H9 (cell line): ENCODE measurements around the gene COLQ. TPM values are rescaled to one million over a fixed set of nuclear protein-coding genes. Genes with fewer than 3 reads are reported as not detected.

Experiments used
- DNase-seq: peaks from one replicate; pipeline ENCODE4 v3.0.0-alpha.2; 2017
- H2AFZ ChIP-seq: one replicate; pipeline ENCODE4 v1.6.1; 2013; ENCODE audit warnings: mild to moderate bottlenecking, low read length, control low read depth, moderate library complexity
- H2AK5ac ChIP-seq: 2 replicates; pipeline ENCODE4 v1.6.1; 2013; ENCODE audit warnings: low read length, control low read depth, mixed read lengths; ENCODE audit not compliant: insufficient read length
- H2BK120ac ChIP-seq: one replicate; pipeline ENCODE4 v1.6.1; 2013; ENCODE audit warnings: low read depth, mild to moderate bottlenecking, low read length, control low read depth, inconsistent platforms; ENCODE audit not compliant: poor library complexity, severe bottlenecking
- H2BK12ac ChIP-seq: 2 replicates; pipeline ENCODE4 v1.6.1; 2013; ENCODE audit warnings: low read length, control low read depth, mixed read lengths, low read depth; ENCODE audit not compliant: insufficient read length
- H2BK15ac ChIP-seq: 2 replicates; pipeline ENCODE4 v1.6.1; 2013; ENCODE audit warnings: low read depth, low read length, control low read depth
- H2BK20ac ChIP-seq: one replicate; pipeline ENCODE4 v1.6.1; 2013; ENCODE audit warnings: low read depth, mild to moderate bottlenecking, low read length, control low read depth, inconsistent platforms; ENCODE audit not compliant: poor library complexity, severe bottlenecking
- H2BK5ac ChIP-seq: 2 replicates; pipeline ENCODE4 v1.6.1; 2013; ENCODE audit warnings: low read length, control low read depth, mixed read lengths; ENCODE audit not compliant: insufficient read length
- H3K14ac ChIP-seq: 2 replicates; pipeline ENCODE4 v1.6.1; 2013; ENCODE audit warnings: low read length, control low read depth; ENCODE audit not compliant: insufficient read depth
- H3K18ac ChIP-seq: 2 replicates; pipeline ENCODE4 v1.6.1; 2013; ENCODE audit warnings: low read depth, mild to moderate bottlenecking, mixed read lengths, low read length, control low read depth; ENCODE audit not compliant: insufficient read length
- H3K23ac ChIP-seq: 2 replicates; pipeline ENCODE4 v1.6.1; 2013; ENCODE audit warnings: low read length, control low read depth, mixed read lengths, low read depth; ENCODE audit not compliant: insufficient read length
- H3K23me2 ChIP-seq: 2 replicates; pipeline ENCODE4 v1.6.1; 2013; ENCODE audit warnings: low read depth, mild to moderate bottlenecking, mixed read lengths, low read length, control low read depth; ENCODE audit not compliant: insufficient read length, poor library complexity, severe bottlenecking
- H3K27ac ChIP-seq: 2 replicates; pipeline ENCODE4 v1.5.1; 2013; ENCODE audit warnings: low read length, control low read depth, mixed read lengths, low read depth; ENCODE audit not compliant: insufficient read length
- H3K27me3 ChIP-seq: 2 replicates; pipeline ENCODE4 v1.6.1; 2013; ENCODE audit warnings: low read length, control low read depth, inconsistent platforms; ENCODE audit not compliant: insufficient read depth
- H3K4ac ChIP-seq: 2 replicates; pipeline ENCODE4 v1.6.1; 2013; ENCODE audit warnings: low read depth, mild to moderate bottlenecking, control low read depth, inconsistent platforms, low read length, moderate library complexity
- H3K4me1 ChIP-seq: 2 replicates; pipeline ENCODE4 v1.6.1; 2013; ENCODE audit warnings: low read length, control low read depth, inconsistent platforms; ENCODE audit not compliant: insufficient read depth
- H3K4me2 ChIP-seq: 2 replicates; pipeline ENCODE4 v1.6.1; 2013; ENCODE audit warnings: low read length, control low read depth, mixed read lengths; ENCODE audit not compliant: insufficient read length, insufficient read depth
- H3K56ac ChIP-seq: 2 replicates; pipeline ENCODE4 v1.6.1; 2013; ENCODE audit warnings: low read depth, mild to moderate bottlenecking, mixed read lengths, low read length, control low read depth; ENCODE audit not compliant: insufficient read length
- H3K79me1 ChIP-seq: 2 replicates; pipeline ENCODE4 v1.6.1; 2013; ENCODE audit warnings: low read depth, mild to moderate bottlenecking, moderate library complexity, low read length, control low read depth, inconsistent platforms; ENCODE audit not compliant: insufficient read depth, poor library complexity, severe bottlenecking
- H3K79me2 ChIP-seq: 2 replicates; pipeline ENCODE4 v1.6.1; 2013; ENCODE audit warnings: low read length, control low read depth, inconsistent platforms; ENCODE audit not compliant: insufficient read depth
- H3K9ac ChIP-seq: 2 replicates; pipeline ENCODE4 v1.6.1; 2013; ENCODE audit warnings: low read length, control low read depth, mixed read lengths; ENCODE audit not compliant: insufficient read length; ENCODE audit errors: extremely low read depth
- H3K9me3 ChIP-seq: one replicate; pipeline ENCODE4 v1.6.1; 2013; ENCODE audit warnings: low read depth, low read length, inconsistent platforms; ENCODE audit not compliant: control insufficient read depth
- H3T11ph ChIP-seq: one replicate; pipeline ENCODE4 v1.6.1; 2013; ENCODE audit warnings: mild to moderate bottlenecking, low read length, control low read depth, inconsistent platforms
- H4K20me1 ChIP-seq: one replicate; pipeline ENCODE4 v1.6.1; 2013; ENCODE audit not compliant: control insufficient read depth, insufficient read length, insufficient read depth
- H4K5ac ChIP-seq: 2 replicates; pipeline ENCODE4 v1.6.1; 2013; ENCODE audit warnings: low read depth, mild to moderate bottlenecking, mixed read lengths, low read length, control low read depth; ENCODE audit not compliant: insufficient read length
- H4K8ac ChIP-seq: replicated peaks from 2 replicates; pipeline ENCODE4 v1.6.1; 2013; ENCODE audit warnings: low read length, control low read depth, mixed read lengths, low read depth; ENCODE audit not compliant: insufficient read length
- H4K91ac ChIP-seq: 2 replicates; pipeline ENCODE4 v1.6.1; 2013; ENCODE audit warnings: low read depth, mild to moderate bottlenecking, moderate library complexity, mixed read lengths, low read length, control low read depth; ENCODE audit not compliant: insufficient read length
- H3K27ac Mint-ChIP-seq, 3 experiments: 2 replicates in 2 of 3; 3 replicates in 1 of 3; pipeline ENCODE4 v1.8.0; 2020 to 2021; ENCODE audit warnings: mixed read lengths in 3 of 3, mild to moderate bottlenecking in 1 of 3, moderate library complexity in 1 of 3
- H3K27me3 Mint-ChIP-seq: 2 replicates; pipeline ENCODE4 v1.8.0; 2021; ENCODE audit warnings: low read depth, mild to moderate bottlenecking, moderate library complexity, mixed read lengths
- H3K36me3 Mint-ChIP-seq, 3 experiments: 2 replicates in 2 of 3; 3 replicates in 1 of 3; pipeline ENCODE4 v1.8.0; 2020 to 2021; ENCODE audit warnings: low read depth in 3 of 3, mixed read lengths in 3 of 3; ENCODE audit not compliant: insufficient read depth in 1 of 3
- H3K4me1 Mint-ChIP-seq, 2 experiments: 2 replicates each; pipeline ENCODE4 v1.8.0; 2020; ENCODE audit warnings: mixed read lengths in 2 of 2
- H3K4me3 Mint-ChIP-seq, 2 experiments: 2 replicates in 1 of 2; 3 replicates in 1 of 2; pipeline ENCODE4 v1.8.0; 2020 to 2021; ENCODE audit warnings: mild to moderate bottlenecking in 2 of 2, mixed read lengths in 2 of 2, moderate library complexity in 1 of 2
- H3K9me3 Mint-ChIP-seq, 2 experiments: 2 replicates in 1 of 2; 3 replicates in 1 of 2; pipeline ENCODE4 v1.8.0; 2020; ENCODE audit warnings: mild to moderate bottlenecking in 2 of 2, mixed read lengths in 2 of 2, moderate library complexity in 1 of 2
- WGBS: extraction: QIAGEN DNeasy Blood & Tissue Kit; methylation state at CpG from one replicate; pipeline ENCODE4 v1.1.7; 2013; ENCODE audit warnings: missing lambda C conversion rate, low lambda C conversion rate, mixed read lengths; ENCODE audit not compliant: insufficient read length; ENCODE audit errors: extremely low coverage; 5-methylcytosine and 5-hydroxymethylcytosine counted together
- total RNA-seq: library from RNA; stranded (reverse); gene quantifications from 2 replicates; pipeline ENCODE4 v1.2.1, GENCODE V29; 2021
- TF ChIP-seq, protein P1 (sequence below): fragments of 200-600 bp; sonication (generic); conservative IDR thresholded peaks from 3 replicates; pipeline ENCODE4 v1.8.0; 2021; ENCODE audit warnings: antibody characterized with exemption, mild to moderate bottlenecking

The COLQ gene
- total RNA-seq, 1 experiment from 2014 or later: 0.61 TPM

DNA sequence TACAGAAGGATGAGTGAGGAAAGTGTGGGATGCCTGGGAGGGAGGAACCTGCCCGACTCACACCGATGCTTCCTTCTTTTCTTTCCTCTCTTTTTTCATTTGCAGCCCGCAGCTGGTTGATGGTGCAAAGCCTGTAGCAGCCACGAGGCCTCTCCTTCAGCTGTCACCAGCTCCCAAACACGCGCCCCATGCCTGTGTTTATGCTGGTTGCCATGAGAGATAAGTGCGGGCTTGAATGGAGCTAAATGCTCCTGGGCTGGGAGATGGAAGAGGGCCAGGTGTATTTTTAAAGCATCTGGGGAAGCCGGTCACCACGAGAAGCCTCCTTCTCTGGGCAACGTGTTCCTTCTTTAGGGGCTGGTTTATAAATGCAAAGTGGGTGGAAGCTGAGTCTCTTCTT is 9.3 kb downstream of the COLQ start:
- Mint-ChIP-seq H3K36me3 (no peaks in the 10 kb centered on the region), H3K27ac (no peak overlapping the region), H3K9me3 (no peaks in the 10 kb centered on the region), H3K27me3 (no peaks in the 10 kb centered on the region), H3K4me3 (no peak overlapping the region), H3K4me1 (no peaks in the 10 kb centered on the region; a peak in 1 of 4 replicates)
- H3K23ac ChIP-seq: no peak overlapping the region
- DNase-seq: no peak
- H3K9ac ChIP-seq: no peak overlapping the region
- no peaks in the 10 kb centered on the region for H3K79me1 ChIP-seq
- H4K8ac ChIP-seq: no peak overlapping the region
- no peak overlapping the region for H3K4me2 ChIP-seq
- no peak overlapping the region for H4K91ac ChIP-seq
- no peaks in the 10 kb centered on the region for H3K79me2 ChIP-seq
- H3K27ac ChIP-seq: no peak overlapping the region
- no peaks in the 10 kb centered on the region for H3K23me2 ChIP-seq
- no peaks in the 10 kb centered on the region for H3K9me3 ChIP-seq
- no peak overlapping the region for H3K14ac ChIP-seq
- no peak overlapping the region for H3K18ac ChIP-seq
- H2AFZ ChIP-seq: no peak overlapping the region
- no peaks in the 10 kb centered on the region for H3K4me1 ChIP-seq
- no peak overlapping the region for H2BK15ac ChIP-seq
- no peak overlapping the region for H2BK120ac ChIP-seq
- H2BK20ac ChIP-seq: no peak overlapping the region
- WGBS: no CpG with 5 or more reads among the region's 10 CpGs
- H3K4ac ChIP-seq: no peak overlapping the region
- H3K56ac ChIP-seq: no peak overlapping the region
- TF ChIP-seq, protein P1, sequence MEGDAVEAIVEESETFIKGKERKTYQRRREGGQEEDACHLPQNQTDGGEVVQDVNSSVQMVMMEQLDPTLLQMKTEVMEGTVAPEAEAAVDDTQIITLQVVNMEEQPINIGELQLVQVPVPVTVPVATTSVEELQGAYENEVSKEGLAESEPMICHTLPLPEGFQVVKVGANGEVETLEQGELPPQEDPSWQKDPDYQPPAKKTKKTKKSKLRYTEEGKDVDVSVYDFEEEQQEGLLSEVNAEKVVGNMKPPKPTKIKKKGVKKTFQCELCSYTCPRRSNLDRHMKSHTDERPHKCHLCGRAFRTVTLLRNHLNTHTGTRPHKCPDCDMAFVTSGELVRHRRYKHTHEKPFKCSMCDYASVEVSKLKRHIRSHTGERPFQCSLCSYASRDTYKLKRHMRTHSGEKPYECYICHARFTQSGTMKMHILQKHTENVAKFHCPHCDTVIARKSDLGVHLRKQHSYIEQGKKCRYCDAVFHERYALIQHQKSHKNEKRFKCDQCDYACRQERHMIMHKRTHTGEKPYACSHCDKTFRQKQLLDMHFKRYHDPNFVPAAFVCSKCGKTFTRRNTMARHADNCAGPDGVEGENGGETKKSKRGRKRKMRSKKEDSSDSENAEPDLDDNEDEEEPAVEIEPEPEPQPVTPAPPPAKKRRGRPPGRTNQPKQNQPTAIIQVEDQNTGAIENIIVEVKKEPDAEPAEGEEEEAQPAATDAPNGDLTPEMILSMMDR: no peak
- no peak overlapping the region for H4K5ac ChIP-seq
- no peaks in the 10 kb centered on the region for H3K27me3 ChIP-seq
- no peaks in the 10 kb centered on the region for H4K20me1 ChIP-seq
- no peak overlapping the region for H2AK5ac ChIP-seq
- H2BK5ac ChIP-seq: no peak overlapping the region
- no peak overlapping the region for H3T11ph ChIP-seq
- no peak overlapping the region for H2BK12ac ChIP-seq
